ENCODE results near the gene DDA1. TPM values are rescaled to one million over a fixed set of nuclear protein-coding genes. Genes with fewer than 3 reads are reported as not detected.
A peak's percentile ranks its signal among the peaks of the same experiment; 100 is the strongest.
"Not testable (repeated sequence)": the region's sequence is repeated elsewhere in the genome, so short reads cannot be mapped to it uniquely, and the experiment has no call there.

Gene DDA1
- total and polyA plus RNA-seq, 8 donors, result 2.2 to 63.7 (median 39.4) TPM

DNA sequence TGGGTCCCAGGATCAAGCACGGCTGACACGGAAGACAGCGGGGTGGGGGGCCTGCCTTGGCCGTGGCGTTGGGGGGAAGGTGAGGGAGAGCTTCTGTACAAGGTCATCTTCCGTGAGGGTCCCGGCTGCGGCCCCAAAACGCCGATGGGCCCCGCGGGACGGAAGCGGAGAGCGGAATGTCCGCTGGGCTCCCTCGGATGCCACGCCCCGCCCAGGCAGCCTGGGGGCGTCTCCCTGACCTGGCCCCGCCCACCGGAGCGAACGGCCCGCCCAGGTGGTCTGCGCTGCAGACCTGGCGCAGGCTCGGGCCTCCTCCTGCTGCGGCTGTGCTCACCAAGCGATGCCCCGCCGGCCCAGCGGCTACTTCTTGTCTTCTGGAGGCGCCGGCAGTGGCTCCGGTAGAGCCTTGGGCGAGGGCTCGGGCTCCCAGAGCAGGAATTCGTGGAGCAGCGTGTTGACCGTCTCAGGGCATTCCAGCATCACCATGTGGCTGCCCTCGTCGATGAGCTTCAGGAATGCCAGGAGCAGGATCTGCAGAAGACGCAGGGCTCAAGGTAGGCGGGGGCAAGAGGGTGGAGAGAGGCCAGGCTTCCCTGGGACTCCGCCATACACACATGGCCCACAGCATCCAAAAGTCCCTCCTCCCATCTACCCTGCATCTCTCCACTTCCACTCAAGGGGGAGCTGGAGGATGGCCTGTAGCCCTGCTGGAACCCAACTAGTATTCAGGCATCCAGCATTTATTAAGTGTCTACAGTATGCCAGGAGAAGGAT is 16.9 kb upstream of the DDA1 start:
- Histone ChIP-seq H3K27ac (peak overlapping the region; percentile 47 to 81 (median 69)), H3K9me3 (no peaks in the 10 kb centered on the region), H3K4me1 (peaks cover 0 to 34% (median 23%) of the 10 kb centered on the region in 4 donors), H3K27me3 (peaks cover 0 to 7% (median 4%) of the 10 kb centered on the region in 3 donors), H3K4me3 (peak overlapping the region; percentile 54 to 79 (median 62)), H3K36me3 (peaks cover 0 to 14% (median 7%) of the 10 kb centered on the region in 4 donors)
- intact Hi-C loops (cut with DNase I; ENCODE audit: low total_unique reads), result no loop called here
- WGBS, 5 donors, result 1 to 8% (median 2%) methylated on average over 25 to 46 of the region's 46 CpGs
- TF ChIP-seq, protein P1, sequence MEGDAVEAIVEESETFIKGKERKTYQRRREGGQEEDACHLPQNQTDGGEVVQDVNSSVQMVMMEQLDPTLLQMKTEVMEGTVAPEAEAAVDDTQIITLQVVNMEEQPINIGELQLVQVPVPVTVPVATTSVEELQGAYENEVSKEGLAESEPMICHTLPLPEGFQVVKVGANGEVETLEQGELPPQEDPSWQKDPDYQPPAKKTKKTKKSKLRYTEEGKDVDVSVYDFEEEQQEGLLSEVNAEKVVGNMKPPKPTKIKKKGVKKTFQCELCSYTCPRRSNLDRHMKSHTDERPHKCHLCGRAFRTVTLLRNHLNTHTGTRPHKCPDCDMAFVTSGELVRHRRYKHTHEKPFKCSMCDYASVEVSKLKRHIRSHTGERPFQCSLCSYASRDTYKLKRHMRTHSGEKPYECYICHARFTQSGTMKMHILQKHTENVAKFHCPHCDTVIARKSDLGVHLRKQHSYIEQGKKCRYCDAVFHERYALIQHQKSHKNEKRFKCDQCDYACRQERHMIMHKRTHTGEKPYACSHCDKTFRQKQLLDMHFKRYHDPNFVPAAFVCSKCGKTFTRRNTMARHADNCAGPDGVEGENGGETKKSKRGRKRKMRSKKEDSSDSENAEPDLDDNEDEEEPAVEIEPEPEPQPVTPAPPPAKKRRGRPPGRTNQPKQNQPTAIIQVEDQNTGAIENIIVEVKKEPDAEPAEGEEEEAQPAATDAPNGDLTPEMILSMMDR (IDR thresholded peaks at IDR 0.05), result peak in 5 of 7 experiments; percentile 42 to 85 (median 59)
- peak in 1 of 3 donors; percentile 40 for TF ChIP-seq POLR2AphosphoS5 (IDR thresholded peaks at IDR 0.05)
- TF ChIP-seq POLR2A (IDR thresholded peaks at IDR 0.05), result no peak
- TF ChIP-seq EP300 (IDR thresholded peaks at IDR 0.05), result no peak
- DNase-seq, result peak; percentile 76 to 92

DNA sequence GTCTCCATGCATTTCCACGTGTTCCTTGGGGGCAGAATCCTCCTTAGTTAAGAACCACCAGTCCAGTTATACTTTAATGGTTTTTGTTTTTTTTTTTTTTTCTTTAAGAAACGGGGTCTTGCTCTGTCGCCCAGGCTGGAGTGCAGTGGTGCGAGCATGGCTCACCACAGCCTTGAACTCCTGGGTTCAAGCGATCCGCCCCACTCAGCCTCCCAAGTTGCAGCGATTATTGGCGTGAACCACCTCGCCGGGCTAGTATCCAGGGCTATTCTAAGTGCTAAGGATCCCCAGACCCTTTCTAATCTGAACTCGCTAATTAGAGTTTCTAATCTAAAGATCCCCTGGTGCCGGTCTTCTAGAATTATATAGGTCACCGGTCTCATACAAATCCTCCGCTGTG is 15.8 kb upstream of the DDA1 start:
- Histone ChIP-seq H3K36me3 (peaks cover 0 to 22% (median 11%) of the 10 kb centered on the region in 4 donors), H3K27me3 (peaks cover 0 to 5% (median 2%) of the 10 kb centered on the region in 3 donors), H3K4me1 (peaks cover 0 to 34% (median 23%) of the 10 kb centered on the region in 4 donors), H3K27ac (peak overlapping the region in 1 of 5 donors; percentile 70), H3K4me3 (no peak overlapping the region), H3K9me3 (peaks cover 0 to 5% (median 0%) of the 10 kb centered on the region in 4 donors)
- DNase-seq, result no peak
- intact Hi-C loops (cut with DNase I; ENCODE audit: low total_unique reads), result no loop called here
- WGBS, 5 donors, result 87 to 94% (median 89%) methylated on average over 14 of the region's 14 CpGs
- TF ChIP-seq POLR2A (IDR thresholded peaks at IDR 0.05) (no peak), POLR2AphosphoS5 (IDR thresholded peaks at IDR 0.05) (no peak), EP300 (IDR thresholded peaks at IDR 0.05) (no peak)
- TF ChIP-seq, protein P1 (IDR thresholded peaks at IDR 0.05), result no peak

DNA sequence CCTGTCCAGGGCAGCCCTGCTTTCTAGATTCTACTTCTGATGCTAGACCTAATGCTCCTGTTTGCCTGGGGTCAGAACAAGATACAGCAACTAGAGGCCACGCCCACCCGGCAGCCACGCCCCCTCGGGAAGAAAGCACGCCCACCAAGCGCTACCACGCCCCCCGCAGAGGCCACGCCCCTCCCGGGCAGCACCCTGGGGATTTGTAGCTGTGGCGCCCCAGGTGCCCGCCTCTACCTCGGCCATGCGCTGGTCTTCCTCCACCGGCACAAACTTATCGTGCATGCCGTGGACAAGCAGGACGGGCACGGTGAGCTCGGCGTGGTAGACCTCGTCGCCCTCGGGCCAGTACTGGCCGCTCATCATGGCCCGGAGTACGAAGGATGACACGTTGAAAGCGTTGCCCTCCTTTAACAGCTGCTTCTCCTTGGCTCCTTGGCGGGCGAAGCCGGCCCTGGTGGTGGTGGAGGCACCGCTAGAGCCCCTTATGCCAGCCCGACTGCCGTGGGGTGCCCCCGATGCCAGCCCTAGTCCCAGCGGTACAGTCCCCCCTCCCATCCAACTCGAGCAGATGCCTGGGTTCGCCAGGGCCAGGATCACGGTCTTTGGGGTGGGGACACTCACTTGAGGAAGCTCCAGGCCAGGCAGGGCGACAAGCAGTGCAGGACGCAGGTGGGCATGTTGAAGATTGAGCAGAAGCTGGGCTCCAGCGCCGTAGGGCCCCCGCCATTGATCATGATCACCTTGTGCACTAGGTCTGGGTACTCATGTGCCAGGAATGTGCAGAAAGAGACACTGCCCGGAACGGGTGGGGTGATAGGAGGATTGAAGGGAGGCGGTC is 15.1 kb upstream of the DDA1 start:
- H3K27ac ChIP-seq, result no peak overlapping the region
- intact Hi-C loops (cut with DNase I; ENCODE audit: low total_unique reads), result no loop called here
- TF ChIP-seq, protein P1 (IDR thresholded peaks at IDR 0.05), result no peak
- H3K4me1 ChIP-seq, result peaks cover 0 to 30% (median 23%) of the 10 kb centered on the region in 4 donors
- H3K4me3 ChIP-seq, result no peak overlapping the region
- no peaks in the 10 kb centered on the region for H3K27me3 ChIP-seq
- WGBS, 5 donors, result 77 to 81% (median 80%) methylated on average over 41 to 48 of the region's 48 CpGs
- H3K36me3 ChIP-seq, result peaks cover 0 to 26% (median 13%) of the 10 kb centered on the region in 4 donors
- H3K9me3 ChIP-seq, result peaks cover 0 to 5% (median 0%) of the 10 kb centered on the region in 4 donors
- no peak for DNase-seq

DNA sequence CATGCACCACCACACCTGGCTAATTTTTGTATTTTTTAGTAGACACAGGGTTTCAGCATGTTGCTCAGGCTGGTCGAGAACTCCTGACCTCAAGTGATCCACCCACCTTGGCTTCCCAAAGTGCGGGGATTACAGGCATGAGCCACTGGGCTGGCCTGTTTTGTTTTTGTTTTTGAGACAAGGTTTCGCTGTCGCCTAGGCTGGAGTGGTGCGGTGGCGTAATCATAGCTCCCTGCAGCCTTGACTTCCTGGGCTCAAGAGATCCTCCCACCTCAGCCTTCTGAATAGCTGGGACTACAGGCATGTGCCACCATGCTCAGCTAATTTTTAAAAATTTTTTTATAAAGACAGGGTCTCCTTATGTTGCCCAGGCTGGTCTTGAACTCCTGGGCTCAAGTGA is 13.8 kb upstream of the DDA1 start:
- intact Hi-C loops (cut with DNase I; ENCODE audit: low total_unique reads); H3K27me3 ChIP-seq; DNase-seq; H3K27ac ChIP-seq; H3K9me3 ChIP-seq; H3K4me3 ChIP-seq: not testable (repeated sequence)
- 93 to 98% (median 96%) methylated on average over 6 of the region's 6 CpGs for WGBS, 5 donors
- Histone ChIP-seq H3K4me1 (peaks cover 0 to 30% (median 21%) of the 10 kb centered on the region in 4 donors), H3K36me3 (peaks cover 0 to 34% (median 19%) of the 10 kb centered on the region in 4 donors)
